ENCODE results near the gene FALEC.

GRCh38 chr1:150511985-150512660 is 3.4 kb upstream of the FALEC start:
- TF ChIP-seq CBFB (CRISPR knock-in tag; IDR thresholded peaks at IDR 0.05) = no peak
- TF ChIP-seq, protein P1, sequence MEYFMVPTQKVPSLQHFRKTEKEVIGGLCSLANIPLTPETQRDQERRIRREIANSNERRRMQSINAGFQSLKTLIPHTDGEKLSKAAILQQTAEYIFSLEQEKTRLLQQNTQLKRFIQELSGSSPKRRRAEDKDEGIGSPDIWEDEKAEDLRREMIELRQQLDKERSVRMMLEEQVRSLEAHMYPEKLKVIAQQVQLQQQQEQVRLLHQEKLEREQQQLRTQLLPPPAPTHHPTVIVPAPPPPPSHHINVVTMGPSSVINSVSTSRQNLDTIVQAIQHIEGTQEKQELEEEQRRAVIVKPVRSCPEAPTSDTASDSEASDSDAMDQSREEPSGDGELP (CRISPR knock-in tag; IDR thresholded peaks at IDR 0.05; ENCODE audit: borderline replicate concordance) = no peak
- no peak for TF ChIP-seq KAT7 (CRISPR knock-in tag; IDR thresholded peaks at IDR 0.05; ENCODE audit: borderline replicate concordance)
- TF ChIP-seq, protein P2, sequence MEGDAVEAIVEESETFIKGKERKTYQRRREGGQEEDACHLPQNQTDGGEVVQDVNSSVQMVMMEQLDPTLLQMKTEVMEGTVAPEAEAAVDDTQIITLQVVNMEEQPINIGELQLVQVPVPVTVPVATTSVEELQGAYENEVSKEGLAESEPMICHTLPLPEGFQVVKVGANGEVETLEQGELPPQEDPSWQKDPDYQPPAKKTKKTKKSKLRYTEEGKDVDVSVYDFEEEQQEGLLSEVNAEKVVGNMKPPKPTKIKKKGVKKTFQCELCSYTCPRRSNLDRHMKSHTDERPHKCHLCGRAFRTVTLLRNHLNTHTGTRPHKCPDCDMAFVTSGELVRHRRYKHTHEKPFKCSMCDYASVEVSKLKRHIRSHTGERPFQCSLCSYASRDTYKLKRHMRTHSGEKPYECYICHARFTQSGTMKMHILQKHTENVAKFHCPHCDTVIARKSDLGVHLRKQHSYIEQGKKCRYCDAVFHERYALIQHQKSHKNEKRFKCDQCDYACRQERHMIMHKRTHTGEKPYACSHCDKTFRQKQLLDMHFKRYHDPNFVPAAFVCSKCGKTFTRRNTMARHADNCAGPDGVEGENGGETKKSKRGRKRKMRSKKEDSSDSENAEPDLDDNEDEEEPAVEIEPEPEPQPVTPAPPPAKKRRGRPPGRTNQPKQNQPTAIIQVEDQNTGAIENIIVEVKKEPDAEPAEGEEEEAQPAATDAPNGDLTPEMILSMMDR (IDR thresholded peaks at IDR 0.05 in 2 of 3, conservative IDR thresholded peaks at IDR 0.05 in 1 of 3; ENCODE audit: insufficient read depth in 2 of 3, low read depth in 1 of 3, low read length in 3 of 3) = no peak
- no peak for TF ChIP-seq ZKSCAN8 (CRISPR knock-in tag; IDR thresholded peaks at IDR 0.05)
- no peak for TF ChIP-seq TCF7 (IDR thresholded peaks at IDR 0.05; ENCODE audit: borderline replicate concordance)
- TF ChIP-seq, protein P3, sequence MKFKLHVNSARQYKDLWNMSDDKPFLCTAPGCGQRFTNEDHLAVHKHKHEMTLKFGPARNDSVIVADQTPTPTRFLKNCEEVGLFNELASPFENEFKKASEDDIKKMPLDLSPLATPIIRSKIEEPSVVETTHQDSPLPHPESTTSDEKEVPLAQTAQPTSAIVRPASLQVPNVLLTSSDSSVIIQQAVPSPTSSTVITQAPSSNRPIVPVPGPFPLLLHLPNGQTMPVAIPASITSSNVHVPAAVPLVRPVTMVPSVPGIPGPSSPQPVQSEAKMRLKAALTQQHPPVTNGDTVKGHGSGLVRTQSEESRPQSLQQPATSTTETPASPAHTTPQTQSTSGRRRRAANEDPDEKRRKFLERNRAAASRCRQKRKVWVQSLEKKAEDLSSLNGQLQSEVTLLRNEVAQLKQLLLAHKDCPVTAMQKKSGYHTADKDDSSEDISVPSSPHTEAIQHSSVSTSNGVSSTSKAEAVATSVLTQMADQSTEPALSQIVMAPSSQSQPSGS (CRISPR knock-in tag; IDR thresholded peaks at IDR 0.05) = no peak
- no peak for TF ChIP-seq E2F4 (CRISPR knock-in tag; IDR thresholded peaks at IDR 0.05; ENCODE audit: low read depth)
- no peak for TF ChIP-seq SIX5 (IDR thresholded peaks at IDR 0.05; ENCODE audit: borderline replicate concordance in 1 of 2, insufficient read depth in 1 of 2, low read depth in 1 of 2, low read length in 2 of 2)
- TF ChIP-seq ZBED1 (IDR thresholded peaks at IDR 0.05) = no peak

Data from K562 (cell line).